Measurements from ENCODE around the gene SLC4A7. TPM values are rescaled to one million over a fixed set of nuclear protein-coding genes. Genes with fewer than 3 reads are reported as not detected.
A peak's percentile ranks its signal among the peaks of the same experiment; 100 is the strongest.
"Not testable (repeated sequence)": the region's sequence is repeated elsewhere in the genome, so short reads cannot be mapped to it uniquely, and the experiment has no call there.

Gene SLC4A7
- total and polyA plus RNA-seq, 3 donors from 2014 or later, result 17.7 to 46.6 (median 43.2) TPM

DNA sequence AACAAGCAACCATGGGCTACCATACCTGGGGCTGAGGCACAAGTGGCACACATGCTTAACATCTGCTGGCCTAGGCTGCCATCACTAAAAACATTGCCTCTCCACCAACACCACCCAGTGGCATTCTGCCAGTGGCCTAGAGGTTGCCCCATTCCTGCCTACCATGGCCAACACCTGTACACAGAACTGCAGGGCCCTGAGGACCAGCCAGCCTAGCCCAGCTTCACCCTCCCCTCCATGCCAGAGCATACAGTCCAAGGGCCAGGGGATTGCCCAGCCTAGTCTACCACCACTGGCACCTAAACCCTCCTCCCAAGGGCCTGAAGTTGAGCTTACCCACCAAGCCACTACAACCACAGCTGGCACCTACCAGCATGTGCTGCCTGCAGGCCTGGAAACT lies 150.3 kb downstream of the SLC4A7 start:
- Histone ChIP-seq H3K4me1 (no peaks in the 10 kb centered on the region), H3K27me3 (no peaks in the 10 kb centered on the region), H3K36me3 (ENCODE audit: low read depth, missing control alignments) (no peaks in the 10 kb centered on the region), H3K27ac (no peak overlapping the region), H3K4me3 (no peak overlapping the region), H3K9me3 (no peaks in the 10 kb centered on the region)
- TF ChIP-seq, protein P1, sequence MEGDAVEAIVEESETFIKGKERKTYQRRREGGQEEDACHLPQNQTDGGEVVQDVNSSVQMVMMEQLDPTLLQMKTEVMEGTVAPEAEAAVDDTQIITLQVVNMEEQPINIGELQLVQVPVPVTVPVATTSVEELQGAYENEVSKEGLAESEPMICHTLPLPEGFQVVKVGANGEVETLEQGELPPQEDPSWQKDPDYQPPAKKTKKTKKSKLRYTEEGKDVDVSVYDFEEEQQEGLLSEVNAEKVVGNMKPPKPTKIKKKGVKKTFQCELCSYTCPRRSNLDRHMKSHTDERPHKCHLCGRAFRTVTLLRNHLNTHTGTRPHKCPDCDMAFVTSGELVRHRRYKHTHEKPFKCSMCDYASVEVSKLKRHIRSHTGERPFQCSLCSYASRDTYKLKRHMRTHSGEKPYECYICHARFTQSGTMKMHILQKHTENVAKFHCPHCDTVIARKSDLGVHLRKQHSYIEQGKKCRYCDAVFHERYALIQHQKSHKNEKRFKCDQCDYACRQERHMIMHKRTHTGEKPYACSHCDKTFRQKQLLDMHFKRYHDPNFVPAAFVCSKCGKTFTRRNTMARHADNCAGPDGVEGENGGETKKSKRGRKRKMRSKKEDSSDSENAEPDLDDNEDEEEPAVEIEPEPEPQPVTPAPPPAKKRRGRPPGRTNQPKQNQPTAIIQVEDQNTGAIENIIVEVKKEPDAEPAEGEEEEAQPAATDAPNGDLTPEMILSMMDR (IDR thresholded peaks at IDR 0.05), result no peak
- TF ChIP-seq POLR2A (IDR thresholded peaks at IDR 0.05), result no peak
- DNase-seq, result no peak
- intact Hi-C loops (cut with DNase I; ENCODE audit: low total_unique reads), result no loop called here

DNA sequence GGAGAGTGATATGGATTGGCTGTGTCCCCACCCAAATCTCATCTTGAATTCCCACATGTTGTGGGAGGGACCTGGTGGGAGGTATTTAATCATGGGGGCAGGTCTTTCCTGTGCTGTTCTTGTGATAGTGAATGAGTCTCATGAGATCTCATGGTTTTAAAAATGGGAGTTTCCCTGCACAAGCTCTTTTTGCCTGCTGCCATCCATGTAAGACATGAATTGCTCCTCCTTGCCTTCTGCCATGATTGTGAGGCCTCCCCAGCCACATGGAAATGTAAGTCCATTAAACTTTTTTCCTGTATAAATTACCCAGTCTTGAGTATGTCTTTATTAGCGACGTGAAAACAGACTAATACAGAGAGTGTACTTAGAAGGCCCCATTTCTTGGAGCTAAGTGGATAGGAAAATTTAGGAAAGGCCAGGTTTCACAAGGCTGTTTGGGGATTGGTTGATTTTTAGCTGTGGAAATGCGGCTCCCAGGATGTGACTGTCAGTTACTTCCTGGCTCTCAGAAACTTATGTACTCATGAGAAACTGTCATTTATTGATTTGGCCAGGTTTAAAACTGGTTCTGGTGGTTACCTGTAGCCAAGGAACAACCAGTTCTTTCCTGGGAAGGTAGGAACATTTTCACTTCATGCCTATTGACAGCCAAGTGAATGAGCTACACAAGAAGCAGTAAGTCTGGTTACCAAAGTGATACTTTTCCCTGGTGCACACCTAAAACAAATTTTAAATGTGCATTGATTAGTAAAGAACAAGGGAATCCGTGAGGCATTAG lies 155.0 kb downstream of the SLC4A7 start:
- DNase-seq; H3K27ac ChIP-seq; intact Hi-C loops (cut with DNase I; ENCODE audit: low total_unique reads); H3K36me3 ChIP-seq (ENCODE audit: low read depth, missing control alignments); H3K4me3 ChIP-seq; H3K27me3 ChIP-seq; H3K9me3 ChIP-seq; H3K4me1 ChIP-seq: not testable (repeated sequence)
- WGBS, 2 donors, result 95 to 97% methylated on average over 4 of the region's 4 CpGs

DNA sequence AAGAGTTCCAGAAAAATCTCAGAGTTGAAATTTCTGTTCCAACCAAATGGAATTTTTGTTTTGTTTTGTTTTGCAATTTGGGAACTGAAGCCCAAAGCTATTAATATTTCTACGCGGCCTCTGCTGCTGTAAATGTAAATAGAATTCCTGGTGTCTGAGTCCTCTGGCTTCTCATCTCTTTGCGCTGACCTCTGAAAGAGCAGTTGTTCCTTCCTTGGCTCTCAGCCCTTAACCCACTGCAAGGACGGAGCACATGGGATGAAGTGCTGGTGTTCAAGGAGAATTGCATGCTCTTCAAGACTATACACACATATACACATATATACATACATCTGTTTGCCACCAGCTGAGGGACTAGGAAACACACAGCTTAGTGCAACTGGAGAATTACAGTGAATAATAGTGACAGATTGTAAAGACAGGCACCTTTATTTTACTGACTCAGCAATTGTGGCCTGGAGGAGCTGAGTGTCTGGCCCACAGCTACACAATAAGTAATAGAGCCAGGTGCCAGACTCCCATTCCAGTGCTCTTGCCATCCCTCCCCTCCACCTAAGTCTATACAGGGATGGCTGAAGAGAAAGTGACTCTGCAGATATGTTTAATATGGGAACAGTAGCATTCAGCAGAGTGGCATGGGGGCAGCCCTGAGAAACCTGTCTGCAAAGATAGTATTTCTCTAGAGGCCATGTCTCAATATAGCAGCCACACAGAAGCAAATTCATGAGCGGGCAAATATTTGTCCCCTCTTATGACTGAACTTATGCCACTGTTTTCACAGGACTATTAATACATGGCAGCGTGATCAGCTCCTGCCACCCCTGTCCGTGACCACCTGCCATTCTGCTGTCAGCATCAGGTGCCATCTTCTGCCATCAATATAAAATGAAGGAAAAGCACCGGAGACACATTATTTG lies 157.3 kb downstream of the SLC4A7 start:
- H3K4me1 ChIP-seq, result peaks cover 5% of the 10 kb centered on the region
- H3K27ac ChIP-seq, result peak overlapping the region in 1 of 2 donors; percentile 54

DNA sequence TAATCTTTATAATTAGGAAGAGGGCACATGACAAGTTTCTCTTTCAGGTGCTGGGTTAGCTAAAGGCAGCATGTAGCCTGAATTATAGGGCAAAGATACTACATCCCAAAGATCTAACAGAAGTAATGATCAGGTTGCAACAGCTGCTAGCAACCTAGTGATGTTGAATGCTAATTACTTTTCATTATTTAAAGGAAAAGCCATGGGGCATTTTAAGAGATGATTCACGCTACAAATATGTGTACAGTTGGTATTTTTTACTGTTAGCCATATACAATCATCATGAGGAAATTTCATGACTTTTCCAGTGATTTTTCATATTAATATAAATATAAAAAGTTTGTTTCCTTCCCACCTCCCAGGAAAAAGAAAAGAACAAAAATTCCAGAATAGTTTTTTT lies 158.0 kb downstream of the SLC4A7 start:
- H3K36me3 ChIP-seq (ENCODE audit: low read depth, missing control alignments), result no peaks in the 10 kb centered on the region
- peaks cover 5% of the 10 kb centered on the region for H3K4me1 ChIP-seq
- H3K4me3 ChIP-seq, result no peak overlapping the region
- DNase-seq, result no peak
- H3K27me3 ChIP-seq, result no peaks in the 10 kb centered on the region
- intact Hi-C loops (cut with DNase I; ENCODE audit: low total_unique reads), result no loop called here
- WGBS, 2 donors, result 85 to 87% methylated on average over 1 of the region's 1 CpG
- TF ChIP-seq, protein P1 (IDR thresholded peaks at IDR 0.05), result no peak
- no peak for TF ChIP-seq POLR2A (IDR thresholded peaks at IDR 0.05)
- H3K27ac ChIP-seq, result peak overlapping the region in 1 of 2 donors; percentile 54
- no peaks in the 10 kb centered on the region for H3K9me3 ChIP-seq

More for the DNA sequence above, 157.3 kb downstream of the SLC4A7 start:
- DNase-seq, result peak; percentile 39
- H3K4me3 ChIP-seq, result no peak overlapping the region
- no peaks in the 10 kb centered on the region for H3K27me3 ChIP-seq
- intact Hi-C loops (cut with DNase I; ENCODE audit: low total_unique reads), result no loop called here
- no peaks in the 10 kb centered on the region for H3K9me3 ChIP-seq
- TF ChIP-seq POLR2A (IDR thresholded peaks at IDR 0.05), result no peak
- TF ChIP-seq, protein P1 (IDR thresholded peaks at IDR 0.05), result no peak
- 74 to 77% methylated on average over 8 of the region's 8 CpGs for WGBS, 2 donors
- no peaks in the 10 kb centered on the region for H3K36me3 ChIP-seq (ENCODE audit: low read depth, missing control alignments)

DNA sequence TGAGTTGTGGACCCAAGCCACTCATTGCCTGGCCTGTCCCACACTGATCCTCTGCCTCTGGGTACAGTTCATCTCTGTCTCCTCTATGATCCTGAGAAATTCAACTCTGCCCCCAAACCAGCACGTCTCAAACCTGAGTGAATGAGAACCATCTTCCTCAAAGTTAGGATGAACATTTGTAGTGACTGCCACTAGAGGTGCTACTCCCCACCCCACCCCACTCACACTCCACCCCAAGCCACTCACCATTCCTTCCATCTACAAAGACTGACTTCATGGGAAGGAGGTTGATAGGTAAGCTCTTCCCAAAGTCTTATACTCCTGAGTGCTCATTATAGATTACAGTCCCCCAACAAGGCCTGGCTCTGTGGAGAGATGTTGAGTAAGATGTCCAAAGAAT lies 158.8 kb downstream of the SLC4A7 start:
- WGBS, 2 donors, result 83 to 84% methylated on average over 1 of the region's 1 CpG
- Histone ChIP-seq H3K27ac (no peak overlapping the region), H3K27me3 (no peaks in the 10 kb centered on the region), H3K4me1 (peaks cover 10% of the 10 kb centered on the region), H3K4me3 (no peak overlapping the region), H3K36me3 (ENCODE audit: low read depth, missing control alignments) (no peaks in the 10 kb centered on the region), H3K9me3 (no peaks in the 10 kb centered on the region)
- intact Hi-C loops (cut with DNase I; ENCODE audit: low total_unique reads), result no loop called here
- DNase-seq, result no peak
- TF ChIP-seq POLR2A (IDR thresholded peaks at IDR 0.05), result no peak
- TF ChIP-seq, protein P1 (IDR thresholded peaks at IDR 0.05), result no peak
